GM18511 (cell line): ENCODE measurements around the gene OTUD7B.
"Not testable (repeated sequence)": the region's sequence is repeated elsewhere in the genome, so short reads cannot be mapped to it uniquely, and the experiment has no call there.

Experiments used
- ATAC-seq: cut with Tn5 transposase; IDR thresholded peaks from one replicate; pipeline ENCODE4 v1.9.1; 2021; ENCODE audit warnings: mild to moderate bottlenecking, moderate library complexity; ENCODE audit not compliant: unreplicated experiment

The OTUD7B gene

DNA sequence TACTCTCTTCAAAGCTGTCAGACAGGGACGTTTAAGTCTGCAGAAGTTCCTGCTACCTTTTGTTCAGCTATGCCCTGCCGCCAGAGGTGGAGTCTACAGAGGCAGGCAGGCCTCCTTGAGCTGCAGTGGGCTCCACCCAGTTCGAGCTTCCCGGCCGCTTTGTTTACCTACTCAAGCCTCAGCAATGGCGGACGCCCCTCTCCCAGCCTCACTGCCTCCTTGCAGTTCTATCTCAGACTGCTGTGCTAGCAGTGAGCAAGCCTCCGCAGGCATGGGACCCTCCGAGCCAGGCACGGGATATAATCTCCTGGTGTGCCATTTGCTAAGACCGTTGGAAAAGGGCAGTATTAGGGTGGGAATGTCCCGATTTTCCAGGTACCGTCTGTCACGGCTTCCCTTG is 53.0 kb downstream of the OTUD7B start:
- ATAC-seq: not testable (repeated sequence)

DNA sequence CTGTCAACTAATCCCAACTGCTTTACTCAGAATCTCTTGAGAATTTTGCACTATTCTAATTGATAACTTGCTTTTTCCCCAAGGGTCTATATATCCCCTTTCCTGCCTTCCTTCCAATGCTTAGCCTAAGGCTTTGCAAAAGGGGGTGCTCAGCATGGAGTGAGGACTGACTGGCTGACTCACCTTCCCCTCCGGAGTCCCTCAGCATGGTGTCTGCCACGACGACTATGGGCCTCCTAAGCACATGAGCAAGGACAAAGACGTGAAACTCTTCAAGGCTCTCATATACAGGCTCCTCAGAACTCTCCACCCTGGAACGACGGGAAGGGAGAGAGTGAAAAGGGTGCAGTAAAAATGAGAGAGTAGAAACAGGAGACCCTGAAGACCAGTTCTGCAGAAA is 60.6 kb downstream of the OTUD7B start:
- no peak for ATAC-seq

DNA sequence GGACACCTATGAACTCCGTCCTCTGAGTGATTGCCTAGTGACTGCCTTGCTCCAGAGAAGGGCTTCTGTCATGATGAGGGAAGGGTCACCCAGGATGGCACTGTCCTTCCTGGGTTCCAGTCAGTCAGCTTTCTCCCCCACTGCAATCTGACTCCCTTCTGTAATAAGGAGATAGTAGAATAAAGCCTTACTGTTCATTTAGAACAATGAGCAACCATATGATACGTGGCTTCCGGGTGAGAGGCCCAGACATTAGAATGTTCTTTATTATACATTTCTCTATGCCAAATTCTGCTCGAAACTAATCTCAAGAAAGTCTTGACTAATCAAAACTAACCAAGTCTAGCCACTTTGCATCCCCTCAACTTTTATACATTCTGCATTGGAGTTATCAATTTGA is 65.3 kb downstream of the OTUD7B start:
- no peak for ATAC-seq

DNA sequence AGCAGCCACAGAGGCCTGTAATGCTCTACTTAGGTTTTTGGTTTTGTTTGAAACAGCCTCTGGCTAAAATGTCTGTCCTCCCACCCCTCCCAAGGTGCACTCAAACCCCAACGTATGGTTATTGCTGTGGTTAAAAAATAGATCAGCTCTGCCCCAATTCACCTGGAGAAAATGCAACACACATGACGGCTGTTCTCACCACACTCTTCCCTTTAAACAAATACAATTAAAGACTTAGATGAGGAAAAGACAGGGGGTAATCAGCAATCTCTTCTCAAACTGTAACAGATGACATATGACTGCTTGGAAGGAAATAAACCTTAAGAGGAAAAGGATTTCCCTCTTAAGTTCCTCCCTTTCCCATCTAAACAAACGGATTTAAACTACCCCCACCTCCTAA is 67.6 kb downstream of the OTUD7B start:
- ATAC-seq: no peak

DNA sequence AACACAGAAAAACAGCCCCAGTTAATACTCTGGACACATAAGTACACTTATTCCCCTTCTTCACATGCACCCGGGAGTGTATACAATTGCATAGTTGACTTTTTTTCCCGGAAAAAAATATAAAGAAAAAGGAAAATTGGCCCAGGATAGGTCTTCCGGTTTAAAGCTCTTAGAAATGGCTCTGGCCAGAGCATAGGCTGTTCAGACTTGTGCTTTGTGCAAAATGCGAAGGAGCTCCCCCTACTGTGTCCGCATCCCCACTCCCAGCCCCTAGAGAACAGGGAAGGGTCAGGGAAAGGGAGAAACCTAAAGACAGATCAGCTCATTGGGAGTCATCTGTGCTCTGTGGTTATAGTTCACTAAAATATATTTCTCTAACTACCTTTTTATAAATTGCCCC is 68.3 kb downstream of the OTUD7B start:
- no peak for ATAC-seq

DNA sequence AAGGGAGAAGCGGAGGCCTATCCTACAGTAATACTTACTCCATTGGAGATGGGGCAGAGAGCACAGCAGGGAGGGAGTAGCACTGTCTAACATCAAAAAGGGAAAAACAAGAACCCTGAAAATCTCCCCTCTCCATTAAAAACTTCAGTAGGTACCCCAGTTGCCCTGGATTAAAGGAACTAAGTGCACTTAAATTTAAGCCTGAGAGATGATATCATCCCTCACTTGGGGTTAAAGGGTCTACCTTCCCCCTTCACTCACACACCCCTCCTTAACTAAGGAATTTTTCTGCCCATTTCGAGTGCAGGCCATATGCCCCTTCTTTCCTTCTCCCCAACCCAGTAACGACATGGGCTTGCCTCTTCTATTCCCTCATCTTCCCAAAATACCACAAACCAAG is 70.1 kb downstream of the OTUD7B start:
- ATAC-seq: no peak

DNA sequence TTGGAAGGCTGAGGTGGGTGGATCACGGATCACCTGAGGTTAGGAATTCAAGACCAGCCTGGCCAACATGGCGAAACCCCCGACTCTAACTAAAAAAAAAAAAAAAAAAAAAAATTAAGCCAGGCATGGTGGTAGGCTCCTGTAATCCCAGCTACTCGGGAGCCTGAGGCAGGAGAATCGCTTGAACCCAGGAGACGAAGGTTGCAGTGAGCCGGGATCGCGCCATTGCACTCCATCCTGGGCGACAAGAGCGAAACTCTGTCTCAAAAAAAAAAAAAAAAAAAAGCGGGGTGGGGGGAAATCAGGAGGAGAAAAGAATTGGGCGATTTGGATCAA is 71.9 kb downstream of the OTUD7B start:
- ATAC-seq: not testable (repeated sequence)

DNA sequence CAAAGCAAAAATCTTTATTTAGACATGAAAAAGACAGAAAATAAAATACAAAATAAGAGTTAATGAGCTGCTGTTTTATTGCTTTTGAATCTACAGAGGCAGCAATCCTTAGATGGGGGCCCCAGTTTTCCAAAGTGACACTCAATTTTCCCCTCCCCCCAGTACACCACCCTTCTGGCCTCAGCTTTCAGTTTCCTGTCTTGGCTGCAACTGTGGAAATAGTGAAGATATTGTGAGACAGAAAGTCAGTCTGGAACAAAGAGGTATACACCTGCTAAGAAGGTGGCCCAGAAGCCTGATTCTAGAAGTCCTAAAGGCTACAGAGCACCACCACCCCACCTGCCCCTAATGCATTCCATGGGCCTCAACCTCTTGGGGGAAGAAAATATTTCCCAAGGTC is 72.8 kb downstream of the OTUD7B start:
- no peak for ATAC-seq

DNA sequence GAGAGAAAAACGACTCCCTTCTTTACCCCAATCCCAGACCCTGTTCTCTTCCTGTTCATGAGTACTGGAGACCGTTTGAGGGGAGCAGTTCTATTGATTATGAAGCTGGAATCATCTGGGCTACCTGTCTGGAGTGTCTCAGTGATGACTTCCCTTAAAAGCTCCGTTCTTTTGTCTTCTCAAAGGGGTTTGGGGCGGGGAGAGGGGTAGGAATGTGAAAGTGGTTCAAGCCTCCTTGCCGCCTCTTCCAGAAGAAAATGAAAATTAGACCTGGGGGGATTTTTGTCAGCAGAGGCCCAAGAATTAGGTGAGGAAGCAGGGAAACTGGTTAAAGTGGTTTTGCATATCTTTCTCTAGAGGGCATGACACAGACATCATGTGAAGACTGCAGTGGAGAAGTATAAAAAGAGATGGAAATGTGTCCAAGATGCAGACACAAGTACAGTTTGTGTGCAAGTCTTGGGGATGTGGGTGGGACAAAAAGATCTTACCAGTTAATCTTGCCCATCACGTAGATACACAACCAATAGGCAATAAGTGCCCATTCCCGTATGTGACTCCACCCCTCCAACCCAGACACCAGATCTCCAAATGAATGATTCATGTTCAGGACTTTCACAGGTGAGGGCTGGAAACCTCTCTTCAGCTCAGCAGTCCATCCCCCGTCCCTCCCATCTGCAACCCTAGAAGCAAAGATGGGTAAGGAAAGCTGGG is 73.4 kb downstream of the OTUD7B start:
- no peak for ATAC-seq

DNA sequence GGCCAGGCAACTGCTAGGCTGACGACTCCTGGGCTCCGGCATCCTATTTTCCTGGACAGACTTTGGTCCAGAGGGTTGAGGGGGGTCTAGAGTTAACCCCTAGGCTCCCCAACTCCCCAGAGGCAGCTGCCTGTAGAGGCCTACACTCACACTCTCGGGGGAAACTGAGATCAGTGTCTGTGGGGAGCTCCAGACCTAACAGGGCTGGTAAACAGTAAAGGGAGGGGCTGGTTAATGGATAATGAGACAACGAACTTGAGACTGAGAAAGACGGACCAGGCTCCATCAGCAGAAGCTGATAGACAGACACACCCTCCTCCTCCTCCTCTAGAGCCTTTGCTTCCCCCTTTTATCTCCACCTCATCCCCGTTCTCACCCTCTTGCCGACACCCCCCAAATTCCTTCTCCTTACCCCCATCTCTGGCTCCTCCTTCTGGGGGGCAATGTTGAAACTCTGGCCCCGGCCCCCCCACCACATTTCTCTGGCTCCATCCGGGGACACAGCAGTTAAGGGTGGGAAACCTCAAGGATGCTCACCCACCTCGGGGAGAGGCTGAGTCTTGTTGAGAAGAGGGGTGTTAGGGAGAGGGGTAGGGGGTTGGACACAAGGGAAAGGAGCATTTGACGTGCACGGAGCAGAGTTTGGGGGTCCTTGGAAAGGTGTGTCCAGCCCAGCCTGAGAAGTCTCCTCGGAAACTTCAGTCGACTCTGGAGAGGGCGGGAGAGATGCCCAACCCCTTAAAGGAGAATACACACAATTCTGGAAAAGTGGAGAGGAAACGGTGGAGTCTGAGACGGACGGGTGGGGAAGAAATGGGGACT is 74.1 kb downstream of the OTUD7B start, which contains the start of gene MTMR11:
MTMR11 (minus strand) TSS at position 710 of the 822 bp plus-strand sequence; CDS start at position 478, 232 bp downstream.
- ATAC-seq: no peak

DNA sequence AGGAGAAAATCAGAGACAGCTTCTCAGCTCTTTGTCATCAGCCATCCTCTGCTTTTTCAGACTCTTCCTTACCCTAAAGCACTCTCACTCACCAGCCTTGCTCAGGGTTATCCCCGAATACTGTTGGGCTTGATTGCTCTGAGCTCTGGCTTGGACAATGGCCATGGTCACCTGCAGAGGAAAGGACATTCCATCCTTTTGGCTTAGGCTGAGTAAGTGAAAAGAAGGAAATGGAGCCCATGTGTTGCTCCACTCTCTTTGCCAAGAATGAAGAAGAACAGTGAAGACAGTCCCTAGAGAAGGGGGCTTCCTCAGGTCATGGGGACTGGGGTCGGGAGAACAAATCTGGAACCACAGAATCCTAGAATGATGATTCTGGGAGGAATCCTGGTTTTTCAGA is 76.2 kb downstream of the OTUD7B start:
- ATAC-seq: no peak

DNA sequence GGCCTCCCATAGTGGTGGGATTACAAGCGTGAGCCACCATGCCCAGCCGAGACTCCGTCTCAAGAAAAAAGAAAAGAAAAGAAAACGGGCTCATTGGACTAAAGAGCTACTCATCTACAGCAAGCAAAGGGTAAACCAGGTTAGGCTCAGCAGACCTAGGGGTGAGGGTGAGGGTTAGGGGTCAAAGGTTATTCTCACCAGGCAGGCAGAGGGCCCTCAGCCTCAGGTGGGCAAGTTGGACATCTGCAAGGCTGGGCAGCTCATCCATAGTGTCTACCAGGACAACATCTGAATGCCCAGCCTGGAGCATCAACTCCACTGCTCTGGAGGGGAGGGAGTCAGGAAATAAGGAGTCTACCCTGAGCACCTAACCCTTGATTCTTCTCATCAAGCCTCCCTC is 77.3 kb downstream of the OTUD7B start:
- ATAC-seq: no peak

DNA sequence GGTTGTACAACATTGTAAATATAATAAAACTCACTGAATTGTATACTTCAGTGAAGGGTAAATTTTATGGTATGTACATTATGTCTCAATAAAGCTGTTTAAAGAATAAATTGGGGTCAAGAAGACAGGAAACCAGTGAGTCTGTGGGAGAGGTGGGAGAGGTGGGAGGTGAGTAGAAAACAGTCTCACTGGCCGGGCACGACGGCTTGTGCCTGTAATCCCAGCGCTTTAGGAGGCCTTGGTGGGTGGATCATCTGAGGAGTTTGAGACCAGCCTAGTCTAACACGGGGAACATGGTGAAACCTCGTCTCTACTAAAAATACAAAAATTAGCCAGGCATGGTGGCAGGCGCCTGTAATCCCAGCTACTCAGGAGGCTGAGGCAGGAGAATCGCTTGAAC is 78.1 kb downstream of the OTUD7B start:
- no peak for ATAC-seq

DNA sequence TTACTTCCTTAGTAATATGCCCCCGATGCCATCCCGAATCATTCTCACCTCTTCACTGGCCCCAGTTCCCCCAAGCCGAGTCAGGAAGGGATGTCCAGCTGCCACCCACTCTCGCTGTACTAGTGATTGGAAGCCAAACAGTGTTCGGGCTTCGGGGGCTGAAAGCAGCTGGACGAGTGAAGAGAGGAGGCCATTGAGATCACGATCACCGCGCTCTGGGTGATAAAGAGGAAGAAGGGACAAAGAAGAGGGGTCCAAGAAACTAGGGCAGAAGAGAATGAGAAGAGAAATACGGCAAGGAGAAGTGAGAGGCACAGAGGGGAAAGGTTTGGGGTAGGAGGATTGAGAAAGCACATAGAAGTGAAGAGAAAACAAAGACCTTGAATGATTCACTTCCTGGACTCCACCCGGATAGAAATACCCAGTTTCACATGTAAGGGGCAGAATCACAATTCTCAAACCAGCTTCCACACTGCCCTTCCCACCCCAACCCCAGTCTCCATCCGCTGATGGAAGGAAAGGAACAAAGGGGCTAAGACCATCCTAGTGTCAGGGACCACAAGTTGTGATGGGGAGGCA is 79.2 kb downstream of the OTUD7B start:
- ATAC-seq: no peak

DNA sequence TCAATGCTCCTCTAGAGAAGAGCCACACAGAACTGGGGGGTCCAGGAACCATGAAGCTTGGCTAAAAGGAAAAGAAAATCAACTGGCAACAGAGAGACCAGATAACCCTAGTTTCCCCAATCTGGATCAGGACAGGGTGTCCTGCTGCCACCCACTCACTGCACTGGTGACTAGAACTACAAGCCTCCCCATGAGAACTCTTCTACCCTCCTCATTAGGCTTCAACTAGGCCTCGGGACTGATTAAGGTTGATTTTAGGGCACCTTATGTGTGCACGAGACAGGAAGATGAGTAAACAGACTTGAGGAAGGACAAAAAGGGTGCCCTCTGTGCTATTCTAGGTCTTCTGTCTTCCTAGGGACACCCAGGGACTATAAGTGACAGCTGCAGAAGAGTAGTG is 80.7 kb downstream of the OTUD7B start:
- no peak for ATAC-seq

DNA sequence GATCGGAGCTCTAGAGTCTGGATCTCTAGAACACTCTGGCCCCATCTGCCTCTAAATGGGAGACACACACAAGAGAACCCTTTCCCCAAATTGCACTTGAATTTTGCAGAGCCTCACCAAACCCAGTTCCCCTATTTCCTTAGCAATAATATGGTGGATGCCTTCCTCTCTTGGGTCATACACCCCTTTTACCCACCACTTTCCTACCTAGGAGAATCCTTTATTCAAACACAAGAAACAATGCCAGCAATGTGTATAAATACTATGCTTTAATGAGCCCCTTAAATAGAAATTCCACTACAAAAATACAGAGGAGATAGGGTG is 82.2 kb downstream of the OTUD7B start:
- ATAC-seq: no peak

DNA sequence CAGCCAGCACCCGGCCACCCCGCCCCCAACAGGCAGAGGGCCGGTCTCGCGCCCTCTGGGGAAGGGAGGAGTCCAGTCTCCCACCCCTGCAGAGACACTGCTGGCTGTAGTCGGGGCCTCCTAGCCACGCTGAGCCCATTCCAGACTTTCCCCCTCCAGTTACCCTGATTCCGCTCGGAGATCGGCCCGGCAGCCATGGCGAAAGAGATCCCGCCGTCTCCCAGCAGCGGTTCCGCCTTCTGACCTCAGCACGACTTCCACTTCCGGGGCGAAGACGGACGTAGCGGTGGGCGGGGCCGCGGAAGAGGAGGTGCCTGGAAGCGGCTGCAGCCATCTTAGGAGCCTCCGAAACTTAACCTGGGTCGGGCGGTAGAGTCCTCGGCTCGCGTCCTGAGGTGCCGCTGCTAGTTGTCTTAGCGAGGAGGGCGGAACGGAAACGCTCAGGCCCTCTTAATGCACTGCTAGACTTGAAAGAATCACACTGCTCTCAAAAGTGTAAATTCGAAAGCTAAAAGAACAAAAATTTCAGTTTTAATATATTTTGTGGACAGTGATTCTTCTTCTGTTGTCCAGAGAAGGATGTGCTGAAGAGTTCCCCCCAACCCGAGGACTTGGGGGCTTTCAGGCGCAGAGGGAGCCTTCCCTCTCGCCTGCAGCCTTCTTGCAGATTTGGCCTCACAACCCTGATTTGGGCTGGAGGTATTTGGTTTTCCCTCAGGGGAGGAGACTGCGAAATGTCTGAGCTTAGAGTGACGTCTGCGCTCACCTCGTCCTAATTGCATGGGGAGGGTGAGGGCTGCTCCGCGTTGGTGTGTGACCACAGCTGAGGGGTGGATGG is 82.7 kb downstream of the OTUD7B start, which contains the start of gene SF3B4:
SF3B4 (minus strand) TSS at position 241 of the 838 bp plus-strand sequence; CDS start at position 197, 44 bp downstream.
- peak; percentile 96 for ATAC-seq

DNA sequence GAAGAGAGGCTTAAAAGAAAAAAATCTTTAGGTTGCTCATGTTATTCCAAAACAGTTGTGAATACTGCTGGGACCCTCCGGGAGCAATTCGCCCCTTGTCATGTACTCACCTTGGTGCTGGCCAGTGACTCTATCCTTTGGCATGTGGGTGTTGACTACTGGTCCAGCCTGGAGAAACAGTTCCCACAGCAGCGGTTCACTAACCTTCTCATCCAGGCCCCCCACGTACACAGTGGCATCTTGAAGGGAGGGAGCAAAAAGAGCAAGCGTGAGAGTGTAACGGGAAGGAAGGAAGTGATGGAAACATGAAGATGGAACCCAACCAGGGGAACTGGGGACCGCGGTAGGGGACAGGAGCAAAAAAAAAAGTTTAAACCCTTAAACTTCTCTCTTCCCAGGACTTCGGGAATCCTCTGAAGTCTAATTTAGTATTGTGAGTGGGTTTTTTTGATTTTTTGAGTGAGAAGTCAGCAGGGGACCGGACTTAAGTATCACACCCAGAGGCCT is 83.4 kb downstream of the OTUD7B start:
- ATAC-seq: no peak

DNA sequence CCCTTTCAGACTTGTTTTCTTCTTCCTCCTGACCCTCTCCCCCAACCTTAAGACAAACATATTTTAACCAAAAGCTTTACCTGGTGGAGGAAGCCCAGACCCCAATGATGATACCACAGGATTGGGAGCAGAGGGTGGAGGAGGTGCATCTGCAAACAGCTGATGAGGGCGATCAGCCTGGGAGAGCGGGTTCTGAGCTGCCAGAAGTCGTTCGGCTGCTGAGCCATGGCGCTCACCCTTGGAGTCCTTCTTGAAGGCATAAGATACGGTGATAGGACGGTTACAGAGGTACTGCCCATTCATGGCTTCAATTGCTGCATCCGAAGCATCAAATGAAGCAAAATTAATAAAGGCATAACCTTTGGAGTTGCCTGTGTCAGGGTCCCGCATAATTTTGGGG is 84.2 kb downstream of the OTUD7B start:
- ATAC-seq: no peak

DNA sequence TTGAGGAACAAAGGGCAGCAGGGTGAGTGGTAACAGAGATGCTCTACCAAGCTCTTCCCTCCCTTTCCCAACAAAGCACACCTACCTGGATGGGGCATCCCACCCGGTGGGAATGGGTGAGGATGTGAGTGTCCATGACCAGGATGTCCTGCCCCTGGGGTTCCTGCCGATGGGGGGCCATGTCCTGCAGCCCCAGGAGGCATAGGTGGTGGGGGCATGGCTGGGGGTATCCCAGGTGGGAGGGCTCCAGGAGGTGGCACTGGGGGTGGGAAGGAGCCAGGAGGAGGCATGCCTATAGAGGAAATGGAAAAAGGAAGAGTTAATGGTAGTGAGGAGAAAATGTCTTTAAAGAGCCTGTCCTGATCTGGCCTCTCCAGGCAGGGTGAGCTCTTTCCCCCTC is 84.8 kb downstream of the OTUD7B start:
- no peak for ATAC-seq

DNA sequence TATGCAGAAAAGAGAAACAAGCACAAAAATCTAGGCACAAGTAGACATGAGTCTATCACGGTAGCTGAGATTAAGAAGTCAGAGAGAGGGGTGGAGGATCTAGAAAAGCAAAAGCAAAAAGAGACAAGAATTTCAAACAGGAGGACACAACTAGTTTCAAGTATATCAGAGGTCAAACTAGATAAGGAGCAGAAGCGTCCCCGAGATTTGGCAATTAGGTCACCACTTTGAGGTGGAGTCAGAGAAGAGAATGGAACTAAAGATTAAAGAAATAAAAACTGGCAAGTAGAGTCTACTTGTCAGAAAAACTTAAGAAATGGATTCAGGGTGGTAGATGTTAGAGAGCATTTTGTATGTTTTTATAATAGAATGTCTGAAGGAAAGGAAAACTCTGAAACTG is 85.2 kb downstream of the OTUD7B start:
- ATAC-seq: no peak
